ENCODE data around the gene CIDEB. TPM values are rescaled to one million over a fixed set of nuclear protein-coding genes. Genes with fewer than 3 reads are reported as not detected.

CIDEB gene
- total and polyA plus RNA-seq, 2 of the 13 experiments (the other 11 are each of a cell fraction or from before 2014, with no cell fraction given): 35.8 to 110 TPM

- TF ChIP-seq FOXA1 (IDR thresholded peaks at IDR 0.05) (no peak), FOXA1 (CRISPR knock-in tag; IDR thresholded peaks at IDR 0.05) (no peak), RELA (CRISPR knock-in tag; IDR thresholded peaks at IDR 0.05) (no peak), MAFF (IDR thresholded peaks at IDR 0.05; ENCODE audit: low read depth, low read length) (no peak), ZNF160 (CRISPR knock-in tag; IDR thresholded peaks at IDR 0.05) (no peak), KLF16 (CRISPR knock-in tag; IDR thresholded peaks at IDR 0.05) (no peak), HNF4G (IDR thresholded peaks at IDR 0.05; ENCODE audit: borderline replicate concordance, low read depth, low read length) (no peak), HNF4G (CRISPR knock-in tag; IDR thresholded peaks at IDR 0.05; ENCODE audit: borderline replicate concordance, low read depth) (no peak), ATF1 (CRISPR knock-in tag; IDR thresholded peaks at IDR 0.05) (no peak), TEAD3 (CRISPR knock-in tag; optimal IDR thresholded peaks at IDR 0.05; ENCODE audit: borderline replicate concordance) (peak; percentile 20), KIAA2018 (CRISPR knock-in tag; IDR thresholded peaks at IDR 0.05; ENCODE audit: borderline replicate concordance) (no peak), MAX (IDR thresholded peaks at IDR 0.05) (no peak), RFX3 (CRISPR knock-in tag; IDR thresholded peaks at IDR 0.05) (no peak), ZNF331 (CRISPR knock-in tag; IDR thresholded peaks at IDR 0.05) (no peak), MTA1 (CRISPR knock-in tag; IDR thresholded peaks at IDR 0.05; ENCODE audit: borderline replicate concordance) (0 out of 2 replicates have a peak, but pooled peaks have one; percentile 18), HOXA9 (CRISPR knock-in tag; IDR thresholded peaks at IDR 0.05; ENCODE audit: borderline replicate concordance) (no peak), ZNF512 (CRISPR knock-in tag; IDR thresholded peaks at IDR 0.05) (no peak), E2F1 (CRISPR knock-in tag; IDR thresholded peaks at IDR 0.05) (no peak), ZNF329 (CRISPR knock-in tag; IDR thresholded peaks at IDR 0.05; ENCODE audit: low read depth) (no peak), HOXD1 (CRISPR knock-in tag; IDR thresholded peaks at IDR 0.05) (no peak), KLF11 (CRISPR knock-in tag; IDR thresholded peaks at IDR 0.05) (no peak)
These were observed 2.5 kb upstream of the CIDEB start (continued) for GRCh38 chr14:24310265-24310645.

All from HepG2 (cell line).